ENCODE measurements around the gene TRAPPC3L.

TRAPPC3L gene

GRCh38 chr6:116577486-116577885, 32.0 kb upstream of the TRAPPC3L start:
- H3K4me3 ChIP-seq (ENCODE audit: low read length), result no peak overlapping the region
- no peak for DNase-seq (ENCODE audit: low read depth)
- TF ChIP-seq CTCF (conservative IDR thresholded peaks at IDR 0.05; ENCODE audit: low read depth, low read length), result no peak

- DNase-seq (ENCODE audit: low read depth), result peak; percentile 58
- TF ChIP-seq CTCF (conservative IDR thresholded peaks at IDR 0.05; ENCODE audit: low read depth, low read length), result no peak
- H3K4me3 ChIP-seq (ENCODE audit: low read length), result no peak overlapping the region
Observed at GRCh38 chr6:116575227-116575626, 29.7 kb upstream of the TRAPPC3L start.

GRCh38 chr6:116572162-116572561, 26.7 kb upstream of the TRAPPC3L start:
- peak overlapping the region; percentile 99 for H3K4me3 ChIP-seq (ENCODE audit: low read length)
- no peak for DNase-seq (ENCODE audit: low read depth)
- TF ChIP-seq CTCF (conservative IDR thresholded peaks at IDR 0.05; ENCODE audit: low read depth, low read length), result no peak

- no peak for DNase-seq (ENCODE audit: low read depth)
- TF ChIP-seq CTCF (conservative IDR thresholded peaks at IDR 0.05; ENCODE audit: low read depth, low read length), result no peak
Observed at GRCh38 chr6:116571683-116572000, 26.2 kb upstream of the TRAPPC3L start.

GRCh38 chr6:116570856-116571682, 25.6 kb upstream of the TRAPPC3L start, which contains the start of gene RWDD1:
Gene RWDD1 (plus strand): TSS chr6:116571504. CDS start chr6:116571583, 79 bp downstream.
- TF ChIP-seq CTCF (conservative IDR thresholded peaks at IDR 0.05; ENCODE audit: low read depth, low read length), result no peak
- H3K4me3 ChIP-seq (ENCODE audit: low read length), result peak within 1 kb of the TSS; percentile 99
- peak; percentile 99 for DNase-seq (ENCODE audit: low read depth)

More at GRCh38 chr6:116571683-116572000, 26.2 kb upstream of the TRAPPC3L start:
- H3K4me3 ChIP-seq (ENCODE audit: low read length), result peak overlapping the region; percentile 99

GRCh38 chr6:116568821-116569755, 23.6 kb upstream of the TRAPPC3L start:
- TF ChIP-seq CTCF (conservative IDR thresholded peaks at IDR 0.05; ENCODE audit: low read depth, low read length), result no peak
- no peak for DNase-seq (ENCODE audit: low read depth)
- H3K4me3 ChIP-seq (ENCODE audit: low read length), result no peak overlapping the region
